ENCODE data around the gene CLASP1.
"Not testable (repeated sequence)": the region's sequence is repeated elsewhere in the genome, so short reads cannot be mapped to it uniquely, and the experiment has no call there.

Gene CLASP1

GRCh38 chr2:121501031-121501430 lies 148.2 kb downstream of the CLASP1 start:
- no peak for DNase-seq

GRCh38 chr2:121498731-121499130 lies 150.5 kb downstream of the CLASP1 start:
- no peak for DNase-seq

- no peak for DNase-seq
Measured at GRCh38 chr2:121492409-121492808, 156.9 kb downstream of the CLASP1 start.

- DNase-seq = no peak
Measured at GRCh38 chr2:121491518-121491917, 157.7 kb downstream of the CLASP1 start.

GRCh38 chr2:121490584-121491133 lies 158.6 kb downstream of the CLASP1 start:
- no peak for DNase-seq

GRCh38 chr2:121489911-121490583 lies 159.2 kb downstream of the CLASP1 start:
- no peak for DNase-seq

GRCh38 chr2:121489284-121489683 lies 160.0 kb downstream of the CLASP1 start:
- no peak for DNase-seq

GRCh38 chr2:121486191-121486790 lies 163.0 kb downstream of the CLASP1 start:
- DNase-seq = no peak

GRCh38 chr2:121485039-121485438 lies 164.2 kb downstream of the CLASP1 start:
- no peak for DNase-seq

- DNase-seq = no peak
Measured at GRCh38 chr2:121483846-121484245, 165.4 kb downstream of the CLASP1 start.

GRCh38 chr2:121483021-121483420 lies 166.2 kb downstream of the CLASP1 start:
- DNase-seq = no peak

- no peak for DNase-seq
Measured at GRCh38 chr2:121480826-121481225, 168.4 kb downstream of the CLASP1 start.

- DNase-seq = peak; percentile 13 to 72
Measured at GRCh38 chr2:121479882-121480522, 169.3 kb downstream of the CLASP1 start.

GRCh38 chr2:121478996-121479745 lies 170.1 kb downstream of the CLASP1 start:
- no peak for DNase-seq

GRCh38 chr2:121478358-121478995 lies 170.8 kb downstream of the CLASP1 start:
- not testable (repeated sequence) for DNase-seq

GRCh38 chr2:121476684-121477083 lies 172.6 kb downstream of the CLASP1 start:
- no peak for DNase-seq

GRCh38 chr2:121475811-121476571 lies 173.3 kb downstream of the CLASP1 start:
- no peak for DNase-seq

- no peak for DNase-seq
Measured at GRCh38 chr2:121473512-121473911, 175.8 kb downstream of the CLASP1 start.

GRCh38 chr2:121472470-121472993 lies 176.7 kb downstream of the CLASP1 start:
- no peak for DNase-seq

GRCh38 chr2:121471532-121472469 lies 177.5 kb downstream of the CLASP1 start:
- no peak for DNase-seq

Measured in NCI-H524 (cell line).